Activated CD8-positive, alpha-beta memory T cell treated with anti-CD3 and anti-CD28 coated beads, Interleukin-2, amount 10 ng/mL, durations not matched to agents 7 days and 5 days (primary cell): ENCODE data around the gene GIMAP8. TPM values are rescaled to one million over a fixed set of nuclear protein-coding genes. Genes with fewer than 3 reads are reported as not detected.
"Not testable (repeated sequence)": the region's sequence is repeated elsewhere in the genome, so short reads cannot be mapped to it uniquely, and the experiment has no call there.

Source experiments
- ATAC-seq: fragments of 150-1000 bp; cut with Tn5 transposase; one replicate; pipeline ENCODE4 v1.10.0; 2021; ENCODE audit warnings: moderate library complexity
- CTCF ChIA-PET: fragments of 350-600 bp; sonication (Branson Sonifier 250); formaldehyde crosslinking; loops from one replicate; lab custom pipeline; 2021; ENCODE audit warnings: antibody characterized with exemption; lab: Charles Lee
- DNase-seq: peaks from one replicate; pipeline ENCODE4 v3.0.0-alpha.2; 2020
- H3K27ac Mint-ChIP-seq: one replicate; pipeline ENCODE4 v1.8.0; 2021; ENCODE audit warnings: mild to moderate bottlenecking, mixed read lengths
- H3K27me3 Mint-ChIP-seq: one replicate; pipeline ENCODE4 v1.8.0; 2021; ENCODE audit warnings: mixed read lengths
- H3K36me3 Mint-ChIP-seq: one replicate; pipeline ENCODE4 v1.8.0; 2021; ENCODE audit warnings: mild to moderate bottlenecking, mixed read lengths
- H3K4me1 Mint-ChIP-seq: one replicate; pipeline ENCODE4 v1.8.0; 2021; ENCODE audit warnings: mixed read lengths
- H3K4me3 Mint-ChIP-seq: one replicate; pipeline ENCODE4 v1.8.0; 2021; ENCODE audit warnings: mild to moderate bottlenecking, moderate library complexity, mixed read lengths
- H3K9me3 Mint-ChIP-seq: one replicate; pipeline ENCODE4 v1.8.0; 2022; ENCODE audit warnings: low read depth, mixed read lengths
- total RNA-seq, 2 experiments: library from RNA; stranded (reverse); gene quantifications; one replicate each; pipeline ENCODE4 v1.2.3, GENCODE V29; 2021

GIMAP8 gene
- total RNA-seq, 2 experiments from 2014 or later = 9.9 to 13.1 TPM

- H3K4me3 Mint-ChIP-seq = peak overlapping the region; percentile 32
- peak overlapping the region; percentile 98 for H3K27ac Mint-ChIP-seq
- no peaks in the 10 kb centered on the region for H3K9me3 Mint-ChIP-seq
- DNase-seq = peak; percentile 94
- CTCF ChIA-PET = interaction anchor here (0.6 to 8.0 kb wide), 52 partner anchors 8 to 339 kb away, joined by 3 to 112 read pairs (median 4); partner anchors contain the start of genes GIMAP1, GIMAP2, GIMAP4 and GIMAP5
- H3K4me1 Mint-ChIP-seq = peaks cover 55% of the 10 kb centered on the region
- no peaks in the 10 kb centered on the region for H3K27me3 Mint-ChIP-seq
- peak; percentile 60 for ATAC-seq
- H3K36me3 Mint-ChIP-seq = peaks cover 15% of the 10 kb centered on the region
Measured at GRCh38 chr7:150448789-150449147, 1.7 kb upstream of the GIMAP8 start.

DNA sequence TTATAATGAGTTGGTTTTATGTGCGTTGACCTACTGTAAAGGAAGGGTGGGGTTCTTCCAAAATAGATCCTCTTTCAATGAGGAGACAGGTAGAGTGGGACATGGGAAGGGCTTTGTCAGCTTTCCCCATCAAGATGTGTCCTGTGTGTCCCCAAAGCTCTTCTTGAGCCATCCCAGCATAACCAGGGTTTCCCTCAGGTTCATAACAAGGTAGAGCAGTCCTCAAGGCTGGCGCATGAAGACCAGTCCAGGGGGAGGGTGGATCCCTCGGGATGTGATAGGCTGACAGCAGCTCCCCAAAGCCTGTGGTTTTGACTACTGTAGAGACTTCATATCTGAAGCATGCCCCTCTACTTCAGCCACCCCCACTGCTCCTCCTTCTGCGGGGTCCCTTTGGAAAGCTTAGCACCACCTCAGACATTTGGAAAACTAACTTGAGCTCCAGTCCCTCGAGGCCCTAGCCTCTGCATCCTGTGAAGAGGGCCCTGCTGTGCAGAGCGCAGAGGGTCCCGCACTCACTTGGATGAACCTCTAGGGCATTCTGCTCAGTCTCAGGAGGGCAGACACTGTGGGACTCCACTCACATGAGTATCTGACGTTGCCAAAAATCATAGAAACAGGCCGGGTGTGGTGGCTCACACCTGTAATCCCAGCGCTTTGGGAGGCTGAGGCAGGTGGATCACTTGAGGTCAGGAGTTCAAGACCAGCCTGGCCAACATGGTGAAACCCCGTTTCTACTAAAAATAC is 1.1 kb upstream of the GIMAP8 start:
- ATAC-seq = no peak
- H3K27me3 Mint-ChIP-seq = no peaks in the 10 kb centered on the region
- CTCF ChIA-PET = interaction anchor here (0.6 to 8.0 kb wide), 53 partner anchors 9 to 339 kb away, joined by 3 to 112 read pairs (median 5); partner anchors contain the start of genes GIMAP1, GIMAP2, GIMAP4 and GIMAP5
- peak overlapping the region; percentile 98 for H3K27ac Mint-ChIP-seq
- peak overlapping the region; percentile 100 for H3K4me3 Mint-ChIP-seq
- peaks cover 61% of the 10 kb centered on the region for H3K4me1 Mint-ChIP-seq
- DNase-seq = no peak
- H3K9me3 Mint-ChIP-seq = peaks cover 5% of the 10 kb centered on the region
- H3K36me3 Mint-ChIP-seq = peaks cover 20% of the 10 kb centered on the region

DNA sequence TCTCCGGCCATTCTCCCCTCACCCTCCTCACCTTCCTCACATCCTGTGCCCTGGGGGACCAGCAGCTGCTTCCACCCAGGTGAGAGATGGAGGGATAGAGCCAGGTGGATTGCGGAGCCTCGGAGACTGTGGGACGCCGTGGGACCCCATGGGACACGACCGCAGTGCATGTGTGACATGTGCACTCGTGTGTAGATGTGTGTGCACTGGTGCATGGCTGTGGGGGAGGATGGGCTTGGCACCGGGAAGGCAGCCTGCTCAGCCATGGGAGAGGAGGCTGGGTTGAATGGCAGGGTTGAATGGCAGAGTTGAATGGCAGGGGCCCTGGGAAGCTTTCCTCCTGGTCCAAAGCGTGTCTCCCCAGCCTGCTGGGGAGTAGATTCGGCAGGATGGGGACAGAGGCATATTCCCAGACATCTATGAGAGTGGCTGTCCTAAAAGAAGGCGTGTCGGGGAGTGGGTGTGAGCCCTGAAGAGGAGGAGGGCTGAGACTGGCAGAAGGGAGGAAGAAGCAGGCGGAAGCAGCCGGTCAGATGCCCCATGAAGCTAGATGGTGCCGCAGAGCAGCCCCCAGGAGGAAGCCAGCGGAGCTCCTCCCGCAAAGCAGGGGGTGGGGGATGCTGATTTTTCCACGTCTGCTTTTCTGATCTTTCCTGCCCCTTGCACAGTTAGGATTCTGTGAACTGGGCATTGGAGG is 815 bp downstream of the GIMAP8 start:
- ATAC-seq = peak; percentile 61
- H3K4me1 Mint-ChIP-seq = peaks cover 64% of the 10 kb centered on the region
- H3K36me3 Mint-ChIP-seq = peaks cover 37% of the 10 kb centered on the region
- CTCF ChIA-PET = interaction anchor here (0.9 to 8.0 kb wide), 23 partner anchors 29 to 304 kb away, joined by 3 to 112 read pairs (median 5); partner anchors contain the start of genes GIMAP1, GIMAP4, GIMAP5 and GIMAP6
- H3K27ac Mint-ChIP-seq = peak overlapping the region; percentile 98
- H3K4me3 Mint-ChIP-seq = peak overlapping the region; percentile 100
- peak; percentile 84 for DNase-seq
- H3K9me3 Mint-ChIP-seq = peaks cover 8% of the 10 kb centered on the region
- no peaks in the 10 kb centered on the region for H3K27me3 Mint-ChIP-seq

DNA sequence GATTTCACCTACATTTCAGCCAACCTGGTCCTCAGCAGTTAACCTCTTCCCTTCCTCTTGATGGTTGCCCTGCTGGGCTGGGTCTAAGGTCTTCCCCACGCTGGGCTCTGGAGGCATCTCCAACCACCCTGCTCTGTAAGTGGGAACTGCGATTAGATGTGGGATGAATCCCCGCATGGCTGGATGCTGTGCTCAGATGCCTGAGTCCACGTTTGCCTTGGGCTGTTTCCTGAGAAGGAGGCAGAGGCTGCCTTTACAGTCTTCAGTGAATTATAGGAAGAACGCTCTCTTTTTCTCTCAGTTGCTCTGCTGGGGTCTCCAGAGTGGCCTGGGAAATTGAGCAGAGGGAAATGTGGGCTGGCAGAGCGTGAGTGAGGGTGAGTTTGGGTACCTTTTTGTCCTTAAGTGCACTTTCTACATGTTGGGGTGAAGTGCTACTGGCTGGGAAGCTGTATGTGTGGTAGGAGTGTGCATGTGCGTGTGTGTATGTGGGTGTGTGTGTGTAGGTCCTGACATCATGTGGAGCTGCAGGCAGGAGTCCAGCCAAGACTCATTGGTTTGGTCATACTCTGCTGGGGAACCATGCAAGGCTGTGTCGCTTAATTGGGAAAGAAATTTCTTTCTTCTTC is 1.5 kb downstream of the GIMAP8 start:
- Mint-ChIP-seq H3K4me3 (peak overlapping the region; percentile 100), H3K27ac (peak overlapping the region; percentile 98), H3K27me3 (no peaks in the 10 kb centered on the region), H3K4me1 (peaks cover 61% of the 10 kb centered on the region), H3K9me3 (peaks cover 10% of the 10 kb centered on the region), H3K36me3 (peaks cover 44% of the 10 kb centered on the region)
- no peak for ATAC-seq
- CTCF ChIA-PET = interaction anchor here (0.9 to 8.0 kb wide), 18 partner anchors 31 to 303 kb away, joined by 3 to 112 read pairs (median 7); partner anchors contain the start of genes GIMAP1, GIMAP4, GIMAP6 and GIMAP7
- peak; percentile 71 for DNase-seq

DNA sequence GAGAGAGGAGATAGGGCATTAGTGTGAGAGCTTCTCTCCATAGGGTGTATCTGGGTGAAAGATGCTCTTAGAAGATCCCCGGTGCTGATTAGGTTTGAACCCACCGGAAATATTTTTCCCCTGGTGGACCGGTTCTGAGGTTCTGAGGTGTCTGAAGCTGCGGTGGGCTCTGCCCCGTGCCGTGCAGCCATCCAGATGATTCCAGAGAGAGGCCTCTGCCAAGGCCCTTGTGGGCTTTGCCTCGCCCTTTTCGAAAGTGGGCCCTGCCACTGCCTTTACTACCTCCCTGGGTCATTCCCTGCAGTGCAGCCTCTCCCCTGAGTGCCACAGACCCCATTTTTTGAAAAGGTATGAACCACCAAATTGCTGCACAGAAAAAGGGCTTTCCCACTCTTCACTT is 2.8 kb downstream of the GIMAP8 start:
- Mint-ChIP-seq H3K27me3 (no peaks in the 10 kb centered on the region), H3K9me3 (peaks cover 10% of the 10 kb centered on the region), H3K4me3 (peak overlapping the region; percentile 100), H3K27ac (peak overlapping the region; percentile 84), H3K4me1 (peaks cover 57% of the 10 kb centered on the region), H3K36me3 (peaks cover 55% of the 10 kb centered on the region)
- DNase-seq = peak; percentile 60
- CTCF ChIA-PET = interaction anchor here (1.1 to 8.0 kb wide), 8 partner anchors 27 to 302 kb away, joined by 3 to 112 read pairs (median 14); partner anchors contain the start of genes GIMAP1, GIMAP4 and GIMAP5
- no peak for ATAC-seq

DNA sequence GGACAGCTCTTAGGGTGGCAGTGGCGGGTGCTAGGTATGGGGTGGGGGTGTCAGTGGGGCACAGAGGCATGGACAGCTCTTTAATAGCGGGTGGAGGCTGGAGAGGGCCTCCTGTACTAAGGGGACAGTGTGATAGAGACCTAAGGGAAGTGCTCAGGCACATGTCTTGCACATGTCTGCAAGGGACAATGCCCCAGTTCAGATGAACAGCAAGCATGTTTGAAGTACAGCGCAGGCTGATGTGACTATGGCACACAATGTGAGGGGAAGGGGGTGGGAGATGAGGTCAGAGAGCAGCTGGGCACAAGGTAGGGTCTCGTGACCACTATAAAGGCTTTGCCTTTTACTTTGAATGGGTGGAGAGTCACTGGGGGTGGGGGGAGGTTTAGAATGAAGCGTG is 3.5 kb downstream of the GIMAP8 start:
- ATAC-seq (no peak), DNase-seq (no peak)
- Mint-ChIP-seq H3K9me3 (peaks cover 13% of the 10 kb centered on the region), H3K36me3 (peaks cover 58% of the 10 kb centered on the region), H3K27me3 (no peaks in the 10 kb centered on the region), H3K4me1 (peaks cover 50% of the 10 kb centered on the region), H3K4me3 (peak overlapping the region; percentile 100), H3K27ac (peak overlapping the region; percentile 84)
- CTCF ChIA-PET = interaction anchor here (1.3 kb wide), 1 partner anchor 28 kb away, joined by 3 read pairs; no protein-coding TSS in a partner anchor

- H3K27me3 Mint-ChIP-seq, ATAC-seq, DNase-seq, H3K27ac Mint-ChIP-seq, H3K4me3 Mint-ChIP-seq, CTCF ChIA-PET: not testable (repeated sequence)
- H3K9me3 Mint-ChIP-seq = peaks cover 26% of the 10 kb centered on the region
- H3K4me1 Mint-ChIP-seq = peaks cover 31% of the 10 kb centered on the region
- H3K36me3 Mint-ChIP-seq = peaks cover 84% of the 10 kb centered on the region
Measured at GRCh38 chr7:150457064-150457463, 6.6 kb downstream of the GIMAP8 start.

GRCh38 chr7:150458235-150458634 is 7.8 kb downstream of the GIMAP8 start:
- H3K9me3 Mint-ChIP-seq = peaks cover 35% of the 10 kb centered on the region
- no peak for ATAC-seq
- H3K27me3 Mint-ChIP-seq = no peaks in the 10 kb centered on the region
- no peak for DNase-seq
- peaks cover 37% of the 10 kb centered on the region for H3K4me1 Mint-ChIP-seq
- CTCF ChIA-PET = no interaction called here
- H3K36me3 Mint-ChIP-seq = peaks cover 89% of the 10 kb centered on the region
- H3K27ac Mint-ChIP-seq = no peak overlapping the region
- H3K4me3 Mint-ChIP-seq = no peak overlapping the region

- CTCF ChIA-PET = no interaction called here
- DNase-seq (no peak), ATAC-seq (no peak)
- H3K36me3 Mint-ChIP-seq = peaks cover 88% of the 10 kb centered on the region
- H3K27ac Mint-ChIP-seq = no peak overlapping the region
- no peak overlapping the region for H3K4me3 Mint-ChIP-seq
- peaks cover 37% of the 10 kb centered on the region for H3K4me1 Mint-ChIP-seq
- no peaks in the 10 kb centered on the region for H3K27me3 Mint-ChIP-seq
- H3K9me3 Mint-ChIP-seq = peaks cover 38% of the 10 kb centered on the region
Measured at GRCh38 chr7:150458756-150459155, 8.3 kb downstream of the GIMAP8 start.

- no peaks in the 10 kb centered on the region for H3K27me3 Mint-ChIP-seq
- peaks cover 76% of the 10 kb centered on the region for H3K36me3 Mint-ChIP-seq
- H3K4me3 Mint-ChIP-seq = no peak overlapping the region
- peaks cover 40% of the 10 kb centered on the region for H3K4me1 Mint-ChIP-seq
- CTCF ChIA-PET = interaction anchor here (1.4 kb wide), 1 partner anchor 13 kb away, joined by 4 read pairs; no protein-coding TSS in a partner anchor
- peaks cover 27% of the 10 kb centered on the region for H3K9me3 Mint-ChIP-seq
- DNase-seq (no peak), ATAC-seq (no peak)
- no peak overlapping the region for H3K27ac Mint-ChIP-seq
Measured at GRCh38 chr7:150461520-150461919, 11.1 kb downstream of the GIMAP8 start.

DNA sequence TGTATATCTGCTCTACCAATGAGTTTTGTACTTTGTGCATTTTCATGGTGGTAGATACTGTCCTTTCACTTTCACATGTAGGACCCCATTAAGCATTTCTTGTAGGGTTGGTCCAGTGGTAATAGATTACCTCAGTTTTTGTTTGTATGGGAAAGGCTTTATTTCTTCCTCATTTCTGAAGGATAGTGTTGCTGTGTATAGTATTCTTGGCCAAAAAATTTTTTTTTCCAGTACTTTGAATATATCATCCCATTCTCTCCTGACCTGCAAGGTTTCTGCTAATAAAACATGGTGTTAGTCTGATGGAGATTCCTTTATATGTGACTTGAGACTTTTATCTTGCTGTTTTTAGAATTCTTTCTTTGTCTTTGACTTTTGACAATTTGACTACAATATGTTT is 12.0 kb downstream of the GIMAP8 start:
- CTCF ChIA-PET = no interaction called here
- H3K9me3 Mint-ChIP-seq = peaks cover 27% of the 10 kb centered on the region
- no peak overlapping the region for H3K27ac Mint-ChIP-seq
- no peak for DNase-seq
- H3K4me3 Mint-ChIP-seq = no peak overlapping the region
- no peak for ATAC-seq
- peaks cover 41% of the 10 kb centered on the region for H3K4me1 Mint-ChIP-seq
- no peaks in the 10 kb centered on the region for H3K27me3 Mint-ChIP-seq
- peaks cover 75% of the 10 kb centered on the region for H3K36me3 Mint-ChIP-seq

- Mint-ChIP-seq H3K27me3 (no peaks in the 10 kb centered on the region), H3K9me3 (peaks cover 26% of the 10 kb centered on the region), H3K27ac (peak overlapping the region; percentile 43), H3K4me1 (peaks cover 47% of the 10 kb centered on the region), H3K4me3 (no peak overlapping the region), H3K36me3 (peaks cover 75% of the 10 kb centered on the region)
- ATAC-seq = peak; percentile 58
- CTCF ChIA-PET = interaction anchor here (1.3 kb wide), 1 partner anchor 12 kb away, joined by 3 read pairs; no protein-coding TSS in a partner anchor
- DNase-seq = no peak
Measured at GRCh38 chr7:150463461-150463860, 13.0 kb downstream of the GIMAP8 start.

GRCh38 chr7:150464962-150465361 is 14.5 kb downstream of the GIMAP8 start:
- ATAC-seq = no peak

More at GRCh38 chr7:150464962-150465361, 14.5 kb downstream of the GIMAP8 start:
- Mint-ChIP-seq H3K9me3 (peaks cover 25% of the 10 kb centered on the region), H3K27me3 (no peaks in the 10 kb centered on the region), H3K27ac (no peak overlapping the region), H3K4me1 (peaks cover 53% of the 10 kb centered on the region), H3K4me3 (no peak overlapping the region), H3K36me3 (peaks cover 74% of the 10 kb centered on the region)
- DNase-seq = no peak
- CTCF ChIA-PET = interaction anchor here (0.6 to 1.3 kb wide), 3 partner anchors 9 to 37 kb away, joined by 3 to 4 read pairs (median 3); no protein-coding TSS in a partner anchor
